Activated CD4-positive, alpha-beta T cell treated with anti-CD3 and anti-CD28 coated beads for 36 hours (primary cell): ENCODE measurements around the gene MAP3K2. TPM values are rescaled to one million over a fixed set of nuclear protein-coding genes. Genes with fewer than 3 reads are reported as not detected.

ENCODE experiments used
- ATAC-seq: fragments of 200-7000 bp; cut with Tn5 transposase; one replicate; pipeline ENCODE4 v1.10.0; 2021; ENCODE audit warnings: mild to moderate bottlenecking, moderate library complexity
- CTCF ChIA-PET: fragments of 350-600 bp; sonication (Branson Sonifier 250); formaldehyde crosslinking; loops from one replicate; lab custom pipeline; 2021; ENCODE audit warnings: antibody characterized with exemption; lab: Charles Lee
- POLR2A ChIA-PET: fragments of 350-600 bp; sonication (Branson Sonifier 250); formaldehyde crosslinking; loops from one replicate; lab custom pipeline; 2021; ENCODE audit warnings: antibody characterized with exemption, inconsistent platforms; lab: Charles Lee
- DNase-seq: peaks from one replicate; pipeline ENCODE4 v3.0.0-alpha.2; 2020
- H3K27ac Mint-ChIP-seq: one replicate; pipeline ENCODE4 v1.8.0; 2021; ENCODE audit warnings: mixed read lengths
- H3K27me3 Mint-ChIP-seq: one replicate; pipeline ENCODE4 v1.8.0; 2021; ENCODE audit warnings: mixed read lengths
- H3K36me3 Mint-ChIP-seq: one replicate; pipeline ENCODE4 v1.8.0; 2021; ENCODE audit warnings: low read depth, mixed read lengths
- H3K4me1 Mint-ChIP-seq: one replicate; pipeline ENCODE4 v1.8.0; 2021; ENCODE audit warnings: mixed read lengths
- H3K4me3 Mint-ChIP-seq: one replicate; pipeline ENCODE4 v1.8.0; 2021; ENCODE audit warnings: mild to moderate bottlenecking, moderate library complexity, mixed read lengths
- H3K9me3 Mint-ChIP-seq: one replicate; pipeline ENCODE4 v1.8.0; 2021; ENCODE audit warnings: low read depth, mixed read lengths
- intact Hi-C, 2 experiments: fragments of 100-400 bp; cut with DNase I in 1 of 2; cut with micrococcal nuclease in 1 of 2; formaldehyde crosslinking; loops; one replicate each; pipeline versions ENCODE4 v1.14.2 to v1.15.1; 2022 to 2024; cut with DNase I, micrococcal nuclease
- total RNA-seq, 2 experiments: library from RNA; stranded (reverse); gene quantifications; one replicate each; pipeline ENCODE4 v1.2.3, GENCODE V29; 2021

MAP3K2 gene
- total RNA-seq, 2 experiments from 2014 or later: 35.2 to 35.6 TPM

GRCh38 chr2:127378720-127379119 lies 9.1 kb downstream of the MAP3K2 start:
- no peak for DNase-seq
- ATAC-seq: no peak
- Mint-ChIP-seq H3K4me3 (no peak overlapping the region), H3K4me1 (peaks cover 54% of the 10 kb centered on the region), H3K27ac (no peak overlapping the region), H3K36me3 (peaks cover 27% of the 10 kb centered on the region), H3K27me3 (no peaks in the 10 kb centered on the region), H3K9me3 (peaks cover 19% of the 10 kb centered on the region)
- ChIA-PET CTCF (interaction anchor here (0.9 to 2.9 kb wide), 5 partner anchors 10 to 100 kb away, joined by 3 to 8 read pairs (median 4); partner anchors contain the start of gene MAP3K2), POLR2A (interaction anchor here (1.2 kb wide), 1 partner anchor 10 kb away, joined by 3 read pairs; no protein-coding TSS in a partner anchor)
- intact Hi-C loops: no loop called here

- POLR2A ChIA-PET: no interaction called here
- H3K27ac Mint-ChIP-seq: no peak overlapping the region
- CTCF ChIA-PET: interaction anchor here (0.6 to 2.9 kb wide), 2 partner anchors 10 to 12 kb away, joined by 3 to 8 read pairs; no protein-coding TSS in a partner anchor
- peaks cover 42% of the 10 kb centered on the region for H3K4me1 Mint-ChIP-seq
- peaks cover 31% of the 10 kb centered on the region for H3K36me3 Mint-ChIP-seq
- ATAC-seq (no peak), DNase-seq (no peak)
- no peak overlapping the region for H3K4me3 Mint-ChIP-seq
- intact Hi-C loops: no loop called here
- no peaks in the 10 kb centered on the region for H3K27me3 Mint-ChIP-seq
- H3K9me3 Mint-ChIP-seq: peaks cover 27% of the 10 kb centered on the region
These were observed 10.5 kb downstream of the MAP3K2 start for GRCh38 chr2:127377262-127377661.

GRCh38 chr2:127376257-127376656 lies 11.5 kb downstream of the MAP3K2 start:
- Mint-ChIP-seq H3K27me3 (no peaks in the 10 kb centered on the region), H3K9me3 (peaks cover 33% of the 10 kb centered on the region), H3K27ac (no peak overlapping the region), H3K36me3 (peaks cover 39% of the 10 kb centered on the region), H3K4me1 (peaks cover 34% of the 10 kb centered on the region), H3K4me3 (no peak overlapping the region)
- DNase-seq: no peak
- CTCF ChIA-PET: no interaction called here
- intact Hi-C loops: no loop called here
- POLR2A ChIA-PET: no interaction called here
- no peak for ATAC-seq

- Mint-ChIP-seq H3K27ac (no peak overlapping the region), H3K36me3 (peaks cover 50% of the 10 kb centered on the region)
These were observed 14.3 kb downstream of the MAP3K2 start for GRCh38 chr2:127373362-127374083.

GRCh38 chr2:127371037-127371436 lies 16.7 kb downstream of the MAP3K2 start:
- intact Hi-C loops: no loop called here
- H3K9me3 Mint-ChIP-seq: peaks cover 40% of the 10 kb centered on the region
- no peak overlapping the region for H3K4me3 Mint-ChIP-seq
- no peak overlapping the region for H3K27ac Mint-ChIP-seq
- H3K4me1 Mint-ChIP-seq: peaks cover 18% of the 10 kb centered on the region
- DNase-seq: no peak
- H3K36me3 Mint-ChIP-seq: peaks cover 41% of the 10 kb centered on the region
- H3K27me3 Mint-ChIP-seq: no peaks in the 10 kb centered on the region
- ChIA-PET CTCF (interaction anchor here (0.8 kb wide), 1 partner anchor 41 kb away, joined by 4 read pairs; no protein-coding TSS in a partner anchor), POLR2A (no interaction called here)
- ATAC-seq: no peak

More at GRCh38 chr2:127373362-127374083, 14.3 kb downstream of the MAP3K2 start:
- CTCF ChIA-PET: interaction anchor here (0.6 to 0.7 kb wide), 2 partner anchors 43 to 57 kb away, joined by 3 read pairs; no protein-coding TSS in a partner anchor
- intact Hi-C loops: no loop called here
- Mint-ChIP-seq H3K4me3 (no peak overlapping the region), H3K9me3 (peaks cover 44% of the 10 kb centered on the region), H3K4me1 (peaks cover 14% of the 10 kb centered on the region), H3K27me3 (no peaks in the 10 kb centered on the region)
- POLR2A ChIA-PET: no interaction called here
- DNase-seq: no peak
- no peak for ATAC-seq

- Mint-ChIP-seq H3K27ac (no peak overlapping the region), H3K4me1 (peaks cover 28% of the 10 kb centered on the region), H3K36me3 (peaks cover 35% of the 10 kb centered on the region), H3K9me3 (peaks cover 35% of the 10 kb centered on the region), H3K4me3 (no peak overlapping the region), H3K27me3 (no peaks in the 10 kb centered on the region)
- DNase-seq (no peak), ATAC-seq (no peak)
- ChIA-PET POLR2A (no interaction called here), CTCF (no interaction called here)
- intact Hi-C loops: no loop called here
These were observed 17.8 kb downstream of the MAP3K2 start for GRCh38 chr2:127370010-127370409.

- H3K27me3 Mint-ChIP-seq: no peaks in the 10 kb centered on the region
- H3K4me3 Mint-ChIP-seq: no peak overlapping the region
- DNase-seq: no peak
- peaks cover 6% of the 10 kb centered on the region for H3K36me3 Mint-ChIP-seq
- ATAC-seq: no peak
- H3K4me1 Mint-ChIP-seq: peaks cover 60% of the 10 kb centered on the region
- no peak overlapping the region for H3K27ac Mint-ChIP-seq
- peaks cover 8% of the 10 kb centered on the region for H3K9me3 Mint-ChIP-seq
- ChIA-PET CTCF (interaction anchor here (0.7 to 1.8 kb wide), 8 partner anchors 9 to 136 kb away, joined by 3 to 8 read pairs (median 4); no protein-coding TSS in a partner anchor), POLR2A (no interaction called here)
- intact Hi-C loops: no loop called here
These were observed 22.5 kb downstream of the MAP3K2 start for GRCh38 chr2:127365211-127365643.

GRCh38 chr2:127362971-127363370 lies 24.8 kb downstream of the MAP3K2 start:
- Mint-ChIP-seq H3K36me3 (no peaks in the 10 kb centered on the region), H3K4me3 (no peak overlapping the region), H3K4me1 (peaks cover 73% of the 10 kb centered on the region), H3K27me3 (no peaks in the 10 kb centered on the region), H3K9me3 (no peaks in the 10 kb centered on the region), H3K27ac (no peak overlapping the region)
- no peak for ATAC-seq
- intact Hi-C loops: no loop called here
- POLR2A ChIA-PET: no interaction called here
- CTCF ChIA-PET: interaction anchor here (0.9 kb wide), 1 partner anchor 12 kb away, joined by 3 read pairs; no protein-coding TSS in a partner anchor
- no peak for DNase-seq

GRCh38 chr2:127361929-127362885 lies 25.6 kb downstream of the MAP3K2 start:
- ATAC-seq (no peak), DNase-seq (no peak)
- Mint-ChIP-seq H3K4me3 (no peak overlapping the region), H3K9me3 (peaks cover 2% of the 10 kb centered on the region), H3K27ac (no peak overlapping the region), H3K4me1 (peaks cover 71% of the 10 kb centered on the region), H3K27me3 (no peaks in the 10 kb centered on the region), H3K36me3 (no peaks in the 10 kb centered on the region)
- POLR2A ChIA-PET: no interaction called here
- intact Hi-C loops: no loop called here
- CTCF ChIA-PET: interaction anchor here (0.9 to 1.0 kb wide), 3 partner anchors 13 to 229 kb away, joined by 3 to 5 read pairs (median 4); no protein-coding TSS in a partner anchor

- Mint-ChIP-seq H3K27me3 (no peaks in the 10 kb centered on the region), H3K4me1 (peaks cover 65% of the 10 kb centered on the region), H3K9me3 (peaks cover 3% of the 10 kb centered on the region), H3K36me3 (peaks cover 5% of the 10 kb centered on the region), H3K4me3 (no peak overlapping the region), H3K27ac (no peak overlapping the region)
- no peak for ATAC-seq
- ChIA-PET POLR2A (no interaction called here), CTCF (interaction anchor here (1.4 kb wide), 1 partner anchor 55 kb away, joined by 3 read pairs; no protein-coding TSS in a partner anchor)
- DNase-seq: no peak
- intact Hi-C loops: no loop called here
These were observed 27.5 kb downstream of the MAP3K2 start for GRCh38 chr2:127360242-127360641.

- intact Hi-C loops: no loop called here
- peaks cover 66% of the 10 kb centered on the region for H3K4me1 Mint-ChIP-seq
- H3K9me3 Mint-ChIP-seq: peaks cover 3% of the 10 kb centered on the region
- no peak overlapping the region for H3K27ac Mint-ChIP-seq
- POLR2A ChIA-PET: no interaction called here
- no peaks in the 10 kb centered on the region for H3K27me3 Mint-ChIP-seq
- CTCF ChIA-PET: no interaction called here
- peaks cover 5% of the 10 kb centered on the region for H3K36me3 Mint-ChIP-seq
- no peak overlapping the region for H3K4me3 Mint-ChIP-seq
- ATAC-seq (no peak), DNase-seq (no peak)
These were observed 28.3 kb downstream of the MAP3K2 start for GRCh38 chr2:127359520-127359919.
